Trophoblast cell (in vitro differentiated cells and primary cell): Measurements from ENCODE around the gene DUT.

Experiments
- DNase-seq, 2 donors: peaks; one replicate each; pipeline ENCODE4 v3.0.0-alpha.2; 2016
- H2AFZ ChIP-seq: 2 replicates; pipeline ENCODE4 v1.6.1; 2013; ENCODE audit warnings: low read length, moderate library complexity, mild to moderate bottlenecking; ENCODE audit not compliant: insufficient read depth, poor library complexity
- H2AK5ac ChIP-seq: 2 replicates; pipeline ENCODE4 v1.6.1; 2013; ENCODE audit warnings: mild to moderate bottlenecking, low read length
- H2BK120ac ChIP-seq: 2 replicates; pipeline ENCODE4 v1.6.1; 2013; ENCODE audit warnings: low read length, mild to moderate bottlenecking, moderate library complexity; ENCODE audit not compliant: insufficient read depth, poor library complexity
- H2BK12ac ChIP-seq: 2 replicates; pipeline ENCODE4 v1.6.1; 2013; ENCODE audit warnings: mild to moderate bottlenecking, low read length, moderate library complexity
- H2BK5ac ChIP-seq: 2 replicates; pipeline ENCODE4 v1.6.1; 2013; ENCODE audit warnings: low read length, low read depth, moderate library complexity, mild to moderate bottlenecking; ENCODE audit not compliant: poor library complexity
- H3K14ac ChIP-seq: 2 replicates; pipeline ENCODE4 v1.6.1; 2013; ENCODE audit warnings: mild to moderate bottlenecking, low read length
- H3K18ac ChIP-seq: 2 replicates; pipeline ENCODE4 v1.6.1; 2013; ENCODE audit warnings: mild to moderate bottlenecking, low read length
- H3K23ac ChIP-seq: 2 replicates; pipeline ENCODE4 v1.6.1; 2013; ENCODE audit warnings: low read length
- H3K27ac ChIP-seq: 2 replicates; pipeline ENCODE4 v1.5.1; 2013; ENCODE audit warnings: low read depth, mild to moderate bottlenecking, inconsistent platforms, low read length, moderate library complexity
- H3K27me3 ChIP-seq: 2 replicates; pipeline ENCODE4 v1.6.1; 2013; ENCODE audit warnings: inconsistent platforms, mild to moderate bottlenecking, low read length, moderate library complexity; ENCODE audit not compliant: insufficient read depth
- H3K36me3 ChIP-seq, 2 experiments: 1 replicate in 1 of 2; 2 replicates in 1 of 2; pipeline ENCODE4 v1.6.1; 2013; ENCODE audit warnings: low read length in 2 of 2, mild to moderate bottlenecking in 2 of 2, moderate library complexity in 1 of 2; ENCODE audit not compliant: insufficient read depth in 2 of 2, control insufficient read depth in 1 of 2
- H3K4ac ChIP-seq: 2 replicates; pipeline ENCODE4 v1.6.1; 2013; ENCODE audit warnings: low read depth, mild to moderate bottlenecking, low read length, moderate library complexity
- H3K4me1 ChIP-seq, 2 experiments: 1 replicate in 1 of 2; 2 replicates in 1 of 2; pipeline ENCODE4 v1.6.1; 2013; ENCODE audit warnings: low read length in 2 of 2, mild to moderate bottlenecking in 2 of 2, moderate library complexity in 1 of 2; ENCODE audit not compliant: insufficient read depth in 2 of 2, control insufficient read depth in 1 of 2
- H3K4me2 ChIP-seq: 2 replicates; pipeline ENCODE4 v1.6.1; 2013; ENCODE audit warnings: inconsistent platforms, mild to moderate bottlenecking, low read length, moderate library complexity
- H3K4me3 ChIP-seq: 2 replicates; pipeline ENCODE4 v1.5.1; 2013; ENCODE audit warnings: mild to moderate bottlenecking, low read depth, low read length, inconsistent platforms
- H3K79me1 ChIP-seq: one replicate; pipeline ENCODE4 v1.6.1; 2013; ENCODE audit warnings: low read length
- H3K79me2 ChIP-seq: 2 replicates; pipeline ENCODE4 v1.6.1; 2013; ENCODE audit warnings: low read length, mild to moderate bottlenecking; ENCODE audit not compliant: control insufficient read depth, insufficient read depth, poor library complexity
- H3K9ac ChIP-seq: 2 replicates; pipeline ENCODE4 v1.6.1; 2013; ENCODE audit warnings: mild to moderate bottlenecking, low read length
- H3K9me3 ChIP-seq: 2 replicates; pipeline ENCODE4 v1.6.1; 2013; ENCODE audit warnings: low read depth, mild to moderate bottlenecking, control low read depth, inconsistent platforms, low read length; ENCODE audit not compliant: insufficient read depth
- H4K12ac ChIP-seq: 2 replicates; pipeline ENCODE4 v1.6.1; 2013; ENCODE audit warnings: low read depth, mild to moderate bottlenecking, low read length, moderate library complexity
- H4K8ac ChIP-seq: 2 replicates; pipeline ENCODE4 v1.6.1; 2013; ENCODE audit warnings: low read depth, mild to moderate bottlenecking, low read length, moderate library complexity
- H4K91ac ChIP-seq: one replicate; pipeline ENCODE4 v1.6.1; 2013; ENCODE audit warnings: low read depth, mild to moderate bottlenecking, low read length, moderate library complexity
- WGBS: extraction: QIAGEN DNeasy Blood & Tissue Kit; methylation state at CpG from one replicate; pipeline ENCODE4 v1.1.7; 2013; ENCODE audit warnings: missing lambda C conversion rate; ENCODE audit not compliant: insufficient read length, insufficient coverage; ENCODE audit errors: extremely low coverage; 5-methylcytosine and 5-hydroxymethylcytosine counted together

The DUT gene

GRCh38 chr15:48317221-48317620, 14.0 kb upstream of the DUT start:
- Histone ChIP-seq H3K18ac (no peak overlapping the region), H4K8ac (no peak overlapping the region), H2BK12ac (no peak overlapping the region), H3K79me2 (no peaks in the 10 kb centered on the region), H3K79me1 (no peaks in the 10 kb centered on the region), H3K4me2 (no peak overlapping the region), H3K9me3 (no peaks in the 10 kb centered on the region), H3K9ac (no peak overlapping the region), H3K36me3 (no peaks in the 10 kb centered on the region), H4K12ac (no peak overlapping the region), H3K27ac (no peak overlapping the region), H3K4me1 (no peaks in the 10 kb centered on the region), H3K23ac (no peak overlapping the region), H3K4me3 (no peak overlapping the region), H2AFZ (no peak overlapping the region), H3K14ac (no peak overlapping the region), H3K27me3 (no peaks in the 10 kb centered on the region), H2AK5ac (no peak overlapping the region), H3K4ac (no peak overlapping the region), H2BK5ac (no peak overlapping the region), H4K91ac (no peak overlapping the region), H2BK120ac (no peak overlapping the region)
- DNase-seq, result peak; percentile 87 to 95
- no CpG with 5 or more reads among the region's 2 CpGs for WGBS

- no CpG with 5 or more reads among the region's 6 CpGs for WGBS
- no peaks in the 10 kb centered on the region for H3K27me3 ChIP-seq
- H2BK120ac ChIP-seq, result no peak overlapping the region
- no peak overlapping the region for H3K18ac ChIP-seq
- H2BK12ac ChIP-seq, result no peak overlapping the region
- no peaks in the 10 kb centered on the region for H3K4me1 ChIP-seq
- H3K4me3 ChIP-seq, result no peak overlapping the region
- H4K91ac ChIP-seq, result no peak overlapping the region
- H3K23ac ChIP-seq, result no peak overlapping the region
- H2AK5ac ChIP-seq, result no peak overlapping the region
- no peak overlapping the region for H3K4me2 ChIP-seq
- no peaks in the 10 kb centered on the region for H3K79me2 ChIP-seq
- no peak overlapping the region for H4K12ac ChIP-seq
- no peak overlapping the region for H3K9ac ChIP-seq
- H3K36me3 ChIP-seq, result no peaks in the 10 kb centered on the region
- H3K27ac ChIP-seq, result no peak overlapping the region
- DNase-seq, result no peak
- H4K8ac ChIP-seq, result no peak overlapping the region
- no peak overlapping the region for H3K4ac ChIP-seq
- no peak overlapping the region for H2AFZ ChIP-seq
- H2BK5ac ChIP-seq, result no peak overlapping the region
- no peaks in the 10 kb centered on the region for H3K79me1 ChIP-seq
- no peaks in the 10 kb centered on the region for H3K9me3 ChIP-seq
- H3K14ac ChIP-seq, result no peak overlapping the region
These were observed 13.1 kb upstream of the DUT start for GRCh38 chr15:48318131-48318530.

GRCh38 chr15:48323294-48323693, 7.9 kb upstream of the DUT start:
- no peaks in the 10 kb centered on the region for H3K4me1 ChIP-seq
- H2AK5ac ChIP-seq, result no peak overlapping the region
- no peak overlapping the region for H4K12ac ChIP-seq
- no peaks in the 10 kb centered on the region for H3K27me3 ChIP-seq
- H3K4me2 ChIP-seq, result no peak overlapping the region
- DNase-seq, result no peak
- no peak overlapping the region for H2BK120ac ChIP-seq
- H3K36me3 ChIP-seq, result no peaks in the 10 kb centered on the region
- no peak overlapping the region for H2BK12ac ChIP-seq
- H4K91ac ChIP-seq, result no peak overlapping the region
- H3K79me2 ChIP-seq, result no peaks in the 10 kb centered on the region
- H3K14ac ChIP-seq, result no peak overlapping the region
- H3K4ac ChIP-seq, result no peak overlapping the region
- H3K23ac ChIP-seq, result no peak overlapping the region
- no peak overlapping the region for H3K27ac ChIP-seq
- H2AFZ ChIP-seq, result no peak overlapping the region
- no peak overlapping the region for H4K8ac ChIP-seq
- no peaks in the 10 kb centered on the region for H3K79me1 ChIP-seq
- whole genome bisulfite sequencing, result no CpG with 5 or more reads among the region's 7 CpGs
- no peak overlapping the region for H3K18ac ChIP-seq
- no peak overlapping the region for H3K9ac ChIP-seq
- H3K9me3 ChIP-seq, result no peaks in the 10 kb centered on the region
- no peak overlapping the region for H2BK5ac ChIP-seq
- H3K4me3 ChIP-seq, result no peak overlapping the region

- no peak overlapping the region for H4K8ac ChIP-seq
- H3K4me1 ChIP-seq, result no peaks in the 10 kb centered on the region
- no peaks in the 10 kb centered on the region for H3K27me3 ChIP-seq
- H3K9me3 ChIP-seq, result no peaks in the 10 kb centered on the region
- H3K27ac ChIP-seq, result no peak overlapping the region
- H2BK120ac ChIP-seq, result no peak overlapping the region
- H3K4me2 ChIP-seq, result no peak overlapping the region
- H2BK12ac ChIP-seq, result no peak overlapping the region
- no peak overlapping the region for H3K4me3 ChIP-seq
- no peak overlapping the region for H2AK5ac ChIP-seq
- no peaks in the 10 kb centered on the region for H3K79me2 ChIP-seq
- H3K9ac ChIP-seq, result no peak overlapping the region
- no peak overlapping the region for H2AFZ ChIP-seq
- no peak overlapping the region for H3K14ac ChIP-seq
- no peaks in the 10 kb centered on the region for H3K36me3 ChIP-seq
- no peak overlapping the region for H3K23ac ChIP-seq
- no peaks in the 10 kb centered on the region for H3K79me1 ChIP-seq
- no peak overlapping the region for H4K12ac ChIP-seq
- no peak overlapping the region for H2BK5ac ChIP-seq
- no peak overlapping the region for H4K91ac ChIP-seq
- DNase-seq, result no peak
- H3K4ac ChIP-seq, result no peak overlapping the region
- no peak overlapping the region for H3K18ac ChIP-seq
- WGBS, result no CpG with 5 or more reads among the region's 5 CpGs
These were observed 6.3 kb upstream of the DUT start for GRCh38 chr15:48324949-48325348.
